HL-60 (cell line): ENCODE measurements around the gene GAS6.

ENCODE experiments used
- DNase-seq, 2 experiments: peaks; one replicate each; pipeline ENCODE4 v3.0.0-alpha.2; 2010 to 2020; ENCODE audit warnings: low read depth in 1 of 2, low spot score in 1 of 2
- H3K27ac ChIP-seq: fragments of 250-450 bp; sonication (Bioruptor Pico); replicated peaks from 2 replicates; pipeline ENCODE4 v1.5.1; 2020; ENCODE audit warnings: mild to moderate bottlenecking, moderate library complexity
- H3K27me3 ChIP-seq: fragments of 250-450 bp; sonication (Bioruptor Pico); 2 replicates; pipeline ENCODE4 v1.5.1; 2021; ENCODE audit warnings: mild to moderate bottlenecking, moderate library complexity; ENCODE audit not compliant: insufficient read depth, poor library complexity, severe bottlenecking
- H3K4me3 ChIP-seq: replicated peaks from 2 replicates; pipeline ENCODE4 v1.5.1; 2011; ENCODE audit warnings: mild to moderate bottlenecking, control low read depth, low read length; ENCODE audit not compliant: insufficient read depth
- GABPA ChIP-seq: IDR thresholded peaks from 2 replicates; pipeline ENCODE4 v1.6.1; 2012; ENCODE audit warnings: low read depth
- POLR2AphosphoS5 ChIP-seq: IDR thresholded peaks from 2 replicates; pipeline ENCODE4 v1.6.1; 2012; ENCODE audit warnings: low read depth
- REST ChIP-seq: IDR thresholded peaks from 2 replicates; pipeline ENCODE4 v1.6.1; 2012; ENCODE audit warnings: low read depth; ENCODE audit not compliant: insufficient replicate concordance
- SPI1 ChIP-seq: IDR thresholded peaks from 2 replicates; pipeline ENCODE4 v1.6.1; 2012; ENCODE audit warnings: low read depth, mild to moderate bottlenecking, borderline replicate concordance
- TF ChIP-seq, protein P1 (sequence below): IDR thresholded peaks from one replicate; pipeline ENCODE4 v1.5.1; 2011; ENCODE audit warnings: low read length, control low read depth, inconsistent platforms; ENCODE audit not compliant: insufficient read depth

The GAS6 gene

GRCh38 chr13:113777311-113778260 lies 86.3 kb downstream of the GAS6 start:
- no peak for DNase-seq
- Histone ChIP-seq H3K27ac (no peak overlapping the region), H3K27me3 (no peaks in the 10 kb centered on the region), H3K4me3 (no peak overlapping the region)
- TF ChIP-seq POLR2AphosphoS5, result no peak
- no peak for TF ChIP-seq SPI1
- TF ChIP-seq GABPA, result no peak
- peak; percentile 94 for TF ChIP-seq REST
- TF ChIP-seq, protein P1, sequence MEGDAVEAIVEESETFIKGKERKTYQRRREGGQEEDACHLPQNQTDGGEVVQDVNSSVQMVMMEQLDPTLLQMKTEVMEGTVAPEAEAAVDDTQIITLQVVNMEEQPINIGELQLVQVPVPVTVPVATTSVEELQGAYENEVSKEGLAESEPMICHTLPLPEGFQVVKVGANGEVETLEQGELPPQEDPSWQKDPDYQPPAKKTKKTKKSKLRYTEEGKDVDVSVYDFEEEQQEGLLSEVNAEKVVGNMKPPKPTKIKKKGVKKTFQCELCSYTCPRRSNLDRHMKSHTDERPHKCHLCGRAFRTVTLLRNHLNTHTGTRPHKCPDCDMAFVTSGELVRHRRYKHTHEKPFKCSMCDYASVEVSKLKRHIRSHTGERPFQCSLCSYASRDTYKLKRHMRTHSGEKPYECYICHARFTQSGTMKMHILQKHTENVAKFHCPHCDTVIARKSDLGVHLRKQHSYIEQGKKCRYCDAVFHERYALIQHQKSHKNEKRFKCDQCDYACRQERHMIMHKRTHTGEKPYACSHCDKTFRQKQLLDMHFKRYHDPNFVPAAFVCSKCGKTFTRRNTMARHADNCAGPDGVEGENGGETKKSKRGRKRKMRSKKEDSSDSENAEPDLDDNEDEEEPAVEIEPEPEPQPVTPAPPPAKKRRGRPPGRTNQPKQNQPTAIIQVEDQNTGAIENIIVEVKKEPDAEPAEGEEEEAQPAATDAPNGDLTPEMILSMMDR, result no peak

DNA sequence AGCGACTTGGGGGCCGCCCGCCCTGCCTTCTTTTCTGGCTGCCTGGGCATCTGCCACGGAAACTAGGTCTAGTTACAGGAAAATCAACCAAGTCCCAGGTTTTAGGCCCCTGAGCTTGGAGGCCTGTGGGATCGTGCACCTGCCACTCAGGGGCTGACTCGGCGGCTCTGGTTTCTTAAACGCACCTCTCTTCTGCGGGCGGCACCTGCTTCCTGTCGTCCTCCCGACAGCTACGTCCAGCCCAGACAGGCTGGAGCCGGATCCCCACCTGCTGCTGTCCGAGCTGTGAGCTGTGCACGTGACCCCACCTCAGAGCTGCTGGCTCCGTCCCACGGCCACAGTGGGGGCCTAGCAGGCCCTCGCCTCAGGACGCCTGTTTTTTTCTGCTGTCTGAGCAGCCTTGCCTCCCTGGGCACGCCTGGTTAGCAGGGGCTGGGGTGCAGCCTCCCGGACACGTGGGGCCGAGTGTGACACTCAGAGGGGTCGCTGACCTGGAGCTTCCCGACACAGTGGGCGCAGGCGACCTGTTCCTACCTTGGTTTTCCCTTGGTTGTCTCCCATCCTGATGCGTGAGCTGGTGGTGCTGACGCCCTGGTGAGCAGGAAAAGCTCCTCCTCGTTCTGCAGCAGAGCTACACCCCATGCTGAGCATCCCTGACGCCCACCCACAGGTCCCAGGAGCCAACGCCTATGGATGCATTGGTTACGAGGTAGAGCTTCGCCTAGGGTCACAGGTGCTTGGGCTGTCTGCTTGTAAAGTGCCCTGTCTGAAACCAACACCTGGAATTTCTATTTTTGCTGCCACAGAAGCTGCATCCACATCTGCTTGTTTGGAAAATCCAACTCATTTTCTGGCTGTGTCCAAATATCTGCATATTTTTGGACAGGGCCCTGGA lies 87.4 kb downstream of the GAS6 start:
- Histone ChIP-seq H3K27me3 (no peaks in the 10 kb centered on the region), H3K27ac (no peak overlapping the region), H3K4me3 (no peak overlapping the region)
- DNase-seq, result no peak
- TF ChIP-seq SPI1 (no peak), REST (no peak)

GRCh38 chr13:113775451-113776145 lies 88.3 kb downstream of the GAS6 start:
- Histone ChIP-seq H3K27ac (no peak overlapping the region), H3K4me3 (no peak overlapping the region), H3K27me3 (no peaks in the 10 kb centered on the region)
- no peak for DNase-seq
- TF ChIP-seq REST, result no peak
- TF ChIP-seq GABPA, result no peak
- TF ChIP-seq SPI1, result no peak
- TF ChIP-seq POLR2AphosphoS5, result no peak
- TF ChIP-seq, protein P1, result no peak
